Measurements from ENCODE around the gene RAB7A.

Gene RAB7A

DNA sequence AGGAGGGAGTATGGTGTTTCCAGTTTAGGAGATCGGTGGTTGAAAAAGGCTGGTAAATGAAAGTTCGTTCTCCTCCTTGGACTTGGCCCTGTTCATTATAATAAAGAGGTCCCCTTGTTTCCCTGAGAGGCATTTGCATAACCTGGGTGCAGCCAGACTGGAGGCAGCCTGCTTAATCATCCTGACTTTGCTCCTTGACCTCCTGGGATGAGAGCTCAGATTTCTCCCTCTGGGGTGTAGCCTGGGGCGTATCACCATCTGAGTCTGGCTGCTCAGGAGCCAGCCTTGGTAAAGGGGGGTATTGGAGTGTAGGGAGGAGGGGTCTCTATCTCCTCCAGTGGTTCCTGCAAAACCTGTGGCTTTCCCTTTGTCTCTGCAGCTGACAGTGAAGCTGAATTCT lies 132.2 kb downstream of the RAB7A start:
- DNase-seq, result no peak

DNA sequence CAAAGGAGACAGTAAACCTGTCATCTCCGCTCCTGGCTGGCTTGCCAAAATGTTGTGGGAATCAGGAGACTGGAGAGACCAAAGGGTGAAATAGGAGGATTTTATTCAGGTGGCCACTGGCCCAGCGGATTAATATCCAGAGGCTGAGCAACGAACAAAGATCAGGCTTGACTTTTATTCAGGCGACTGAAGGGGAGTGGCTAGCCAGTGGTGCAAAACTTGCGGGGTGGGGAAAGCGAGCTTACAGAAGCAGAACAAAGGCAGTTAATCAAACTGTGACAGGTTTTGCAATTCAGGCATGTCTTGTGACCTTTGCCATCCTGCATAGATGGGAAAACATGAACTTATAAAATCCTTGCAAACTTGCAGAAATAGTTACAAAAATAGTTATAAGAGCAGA lies 133.6 kb downstream of the RAB7A start:
- no peak for DNase-seq

DNA sequence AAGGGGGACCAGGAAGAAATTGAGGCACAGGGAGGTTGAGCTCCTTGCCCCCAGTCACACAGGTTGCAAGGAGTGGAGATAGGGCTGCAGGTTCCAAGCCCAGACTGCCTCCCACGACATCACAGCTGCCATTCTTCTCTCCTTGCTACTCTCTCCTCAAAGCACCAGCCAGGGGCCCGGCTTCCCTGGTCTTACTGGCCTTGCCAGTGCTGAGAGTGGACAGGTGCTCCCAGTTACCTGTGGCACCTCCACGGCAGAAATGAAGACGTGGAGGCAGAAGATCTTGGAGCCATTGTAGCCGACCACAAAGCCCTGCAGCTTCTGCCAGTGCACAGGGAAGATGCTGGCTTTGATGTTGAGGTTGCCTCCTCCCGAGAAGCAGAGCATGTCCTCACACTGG lies 135.5 kb downstream of the RAB7A start:
- no peak for DNase-seq

DNA sequence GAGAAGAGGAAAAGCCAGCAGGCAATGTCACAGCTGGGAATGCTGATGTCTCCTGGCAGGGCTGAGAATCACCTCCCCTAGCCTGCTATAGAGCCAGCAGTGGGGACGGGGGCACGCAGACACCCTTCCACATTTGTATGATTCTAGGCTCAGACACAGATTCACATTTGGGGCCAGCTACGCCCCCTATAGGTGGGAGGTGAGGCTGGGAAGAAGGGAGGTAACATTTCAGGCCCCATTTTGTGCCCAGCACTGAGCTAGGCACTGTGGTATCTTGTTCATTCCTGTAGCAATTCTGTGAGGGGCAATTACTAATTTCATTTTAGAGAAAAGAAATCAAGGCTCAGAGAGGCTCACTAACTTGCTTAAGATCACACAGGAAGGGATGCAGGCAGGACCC lies 137.6 kb downstream of the RAB7A start:
- no peak for DNase-seq
